ENCODE data around the gene LCK. TPM values are rescaled to one million over a fixed set of nuclear protein-coding genes. Genes with fewer than 3 reads are reported as not detected.

Gene LCK
- total RNA-seq, 1 donor from 2014 or later: 1.1 TPM

DNA sequence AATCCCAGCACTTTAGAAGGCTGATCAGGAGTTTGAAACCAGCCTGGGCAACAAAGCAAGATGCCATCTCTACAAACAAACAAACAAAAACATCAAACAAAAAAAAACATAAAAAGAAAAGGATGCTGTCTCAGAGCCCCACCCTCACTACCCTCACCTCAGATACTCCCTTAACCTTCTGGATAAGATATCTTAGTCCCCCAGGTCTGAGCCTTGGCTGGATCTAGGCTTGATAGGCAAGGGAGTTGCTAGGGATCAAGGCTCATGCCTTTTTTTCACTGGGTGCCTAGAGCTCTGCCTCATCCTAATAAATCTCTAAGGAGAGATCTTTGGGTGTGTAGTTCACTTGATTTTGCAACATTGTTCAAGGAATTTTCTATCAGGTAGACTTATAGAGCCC lies 48.3 kb downstream of the LCK start:
- H3K36me3 Mint-ChIP-seq (ENCODE audit: low read depth, unreplicated experiment): peaks cover 29% of the 10 kb centered on the region
- no peaks in the 10 kb centered on the region for H3K27me3 Mint-ChIP-seq (ENCODE audit: unreplicated experiment)
- DNase-seq (ENCODE audit: low spot score): no peak

DNA sequence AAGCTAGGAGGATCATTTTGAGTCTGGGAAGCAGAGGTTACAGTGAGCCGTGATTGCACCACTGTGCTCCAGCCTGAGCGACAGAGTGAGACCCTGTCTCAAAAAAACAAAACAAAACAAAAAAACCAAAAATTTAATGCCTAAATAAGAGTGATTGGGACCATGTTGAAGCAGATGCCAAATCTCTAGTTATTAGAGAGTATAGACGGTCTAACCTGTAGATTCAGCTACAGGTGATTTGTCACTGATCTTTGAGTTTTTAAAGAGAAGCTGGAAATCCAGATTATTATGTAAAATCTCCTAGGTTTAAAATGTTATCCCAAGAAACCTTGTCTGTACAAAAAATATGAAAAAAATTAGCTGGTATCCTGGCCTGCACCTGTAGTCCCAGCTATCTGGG lies 52.3 kb downstream of the LCK start:
- H3K27me3 Mint-ChIP-seq (ENCODE audit: unreplicated experiment): no peaks in the 10 kb centered on the region
- no peak overlapping the region for H3K27ac Mint-ChIP-seq (ENCODE audit: unreplicated experiment)

More for the DNA sequence above, 48.3 kb downstream of the LCK start:
- H3K27ac Mint-ChIP-seq (ENCODE audit: unreplicated experiment): no peak overlapping the region
- no peaks in the 10 kb centered on the region for H3K9me3 Mint-ChIP-seq (ENCODE audit: unreplicated experiment)
- no peak overlapping the region for H3K4me3 Mint-ChIP-seq (ENCODE audit: unreplicated experiment)
- TF ChIP-seq, protein P1, sequence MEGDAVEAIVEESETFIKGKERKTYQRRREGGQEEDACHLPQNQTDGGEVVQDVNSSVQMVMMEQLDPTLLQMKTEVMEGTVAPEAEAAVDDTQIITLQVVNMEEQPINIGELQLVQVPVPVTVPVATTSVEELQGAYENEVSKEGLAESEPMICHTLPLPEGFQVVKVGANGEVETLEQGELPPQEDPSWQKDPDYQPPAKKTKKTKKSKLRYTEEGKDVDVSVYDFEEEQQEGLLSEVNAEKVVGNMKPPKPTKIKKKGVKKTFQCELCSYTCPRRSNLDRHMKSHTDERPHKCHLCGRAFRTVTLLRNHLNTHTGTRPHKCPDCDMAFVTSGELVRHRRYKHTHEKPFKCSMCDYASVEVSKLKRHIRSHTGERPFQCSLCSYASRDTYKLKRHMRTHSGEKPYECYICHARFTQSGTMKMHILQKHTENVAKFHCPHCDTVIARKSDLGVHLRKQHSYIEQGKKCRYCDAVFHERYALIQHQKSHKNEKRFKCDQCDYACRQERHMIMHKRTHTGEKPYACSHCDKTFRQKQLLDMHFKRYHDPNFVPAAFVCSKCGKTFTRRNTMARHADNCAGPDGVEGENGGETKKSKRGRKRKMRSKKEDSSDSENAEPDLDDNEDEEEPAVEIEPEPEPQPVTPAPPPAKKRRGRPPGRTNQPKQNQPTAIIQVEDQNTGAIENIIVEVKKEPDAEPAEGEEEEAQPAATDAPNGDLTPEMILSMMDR (IDR thresholded peaks at IDR 0.05; ENCODE audit: unreplicated experiment): no peak
- peaks cover 13% of the 10 kb centered on the region for H3K4me1 Mint-ChIP-seq (ENCODE audit: unreplicated experiment)

DNA sequence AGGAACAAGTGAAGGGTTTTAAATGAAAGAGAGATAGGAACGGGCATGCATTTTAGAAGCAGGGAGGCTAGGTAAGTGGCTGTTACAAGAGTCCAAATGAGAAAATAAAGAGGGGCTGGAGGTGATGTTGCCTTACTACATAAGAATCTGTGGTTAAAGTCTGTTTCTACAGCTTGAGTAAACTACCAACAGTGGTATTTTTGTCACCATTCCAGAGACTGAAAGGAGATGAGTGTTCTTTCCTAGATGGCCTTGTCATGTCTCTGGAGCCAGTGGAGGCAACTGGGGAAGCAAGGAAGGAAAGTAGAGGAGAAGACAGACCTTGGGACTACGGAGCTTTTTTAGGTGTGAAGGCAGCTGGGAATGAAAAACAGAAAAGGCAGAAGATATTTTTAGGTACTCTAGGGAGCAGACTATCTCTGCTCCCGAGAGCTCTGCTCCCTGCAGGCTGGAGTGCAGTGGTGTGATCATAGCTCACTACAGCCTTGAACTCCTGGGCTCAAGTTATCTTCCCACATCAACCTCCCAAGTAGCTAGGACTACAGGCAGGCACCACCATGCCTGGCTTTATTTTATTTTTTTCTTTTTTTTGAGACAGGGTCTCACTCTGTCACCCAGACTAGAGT lies 53.0 kb downstream of the LCK start:
- no peak for DNase-seq (ENCODE audit: low spot score)
- Mint-ChIP-seq H3K4me3 (ENCODE audit: unreplicated experiment) (peak overlapping the region; percentile 47), H3K27me3 (ENCODE audit: unreplicated experiment) (no peaks in the 10 kb centered on the region), H3K27ac (ENCODE audit: unreplicated experiment) (no peak overlapping the region), H3K36me3 (ENCODE audit: low read depth, unreplicated experiment) (peaks cover 27% of the 10 kb centered on the region), H3K4me1 (ENCODE audit: unreplicated experiment) (no peaks in the 10 kb centered on the region), H3K9me3 (ENCODE audit: unreplicated experiment) (no peaks in the 10 kb centered on the region)
- TF ChIP-seq, protein P1 (IDR thresholded peaks at IDR 0.05; ENCODE audit: unreplicated experiment): no peak

More for the DNA sequence above, 52.3 kb downstream of the LCK start:
- no peak for DNase-seq (ENCODE audit: low spot score)
- TF ChIP-seq, protein P1 (IDR thresholded peaks at IDR 0.05; ENCODE audit: unreplicated experiment): no peak
- Mint-ChIP-seq H3K4me1 (ENCODE audit: unreplicated experiment) (no peaks in the 10 kb centered on the region), H3K36me3 (ENCODE audit: low read depth, unreplicated experiment) (peaks cover 27% of the 10 kb centered on the region), H3K9me3 (ENCODE audit: unreplicated experiment) (no peaks in the 10 kb centered on the region), H3K4me3 (ENCODE audit: unreplicated experiment) (no peak overlapping the region)

DNA sequence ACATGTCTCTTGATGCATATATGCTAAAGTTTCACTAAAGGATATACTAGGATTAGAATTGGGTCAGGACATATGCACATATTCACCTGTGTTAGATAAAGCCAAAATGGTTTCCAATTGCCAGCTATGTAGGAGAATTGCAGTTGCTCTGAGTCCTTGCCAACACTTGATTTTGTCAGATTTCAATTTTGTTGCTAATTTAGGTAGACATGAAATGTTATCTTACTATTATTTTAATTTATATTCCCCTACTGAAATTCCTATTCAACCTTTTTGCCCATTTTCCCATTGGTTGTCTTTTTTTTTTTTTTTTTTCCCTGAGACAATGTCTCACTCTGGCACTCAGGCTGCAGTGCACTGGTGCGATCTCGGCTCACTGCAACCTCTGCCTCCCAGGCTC lies 54.2 kb downstream of the LCK start:
- H3K36me3 Mint-ChIP-seq (ENCODE audit: low read depth, unreplicated experiment): peaks cover 27% of the 10 kb centered on the region
- no peak for DNase-seq (ENCODE audit: low spot score)
- no peaks in the 10 kb centered on the region for H3K27me3 Mint-ChIP-seq (ENCODE audit: unreplicated experiment)
- peak overlapping the region; percentile 67 for H3K4me3 Mint-ChIP-seq (ENCODE audit: unreplicated experiment)
- no peaks in the 10 kb centered on the region for H3K9me3 Mint-ChIP-seq (ENCODE audit: unreplicated experiment)
- H3K27ac Mint-ChIP-seq (ENCODE audit: unreplicated experiment): peak overlapping the region; percentile 42
- H3K4me1 Mint-ChIP-seq (ENCODE audit: unreplicated experiment): no peaks in the 10 kb centered on the region
- TF ChIP-seq, protein P1 (IDR thresholded peaks at IDR 0.05; ENCODE audit: unreplicated experiment): no peak

DNA sequence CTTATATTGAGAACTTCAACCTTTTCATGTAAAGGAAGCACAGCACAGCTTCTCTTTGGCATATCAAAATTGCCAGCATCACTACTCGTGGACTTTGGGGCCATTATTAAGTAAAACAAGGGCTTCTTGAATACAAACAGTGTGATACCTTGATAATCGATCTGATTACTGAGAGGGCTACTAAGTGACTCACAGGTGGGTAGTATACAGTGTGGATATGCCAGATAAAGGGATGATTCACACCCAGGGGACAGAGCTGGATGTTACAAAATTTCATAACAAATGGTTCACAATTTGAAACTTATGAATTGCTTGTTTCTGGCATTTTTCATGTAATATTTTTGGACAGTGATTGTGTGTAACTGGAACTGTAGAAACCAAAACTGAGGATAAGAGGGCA lies 56.3 kb downstream of the LCK start:
- DNase-seq (ENCODE audit: low spot score): no peak
- no peak overlapping the region for H3K4me3 Mint-ChIP-seq (ENCODE audit: unreplicated experiment)

More for the DNA sequence above, 56.3 kb downstream of the LCK start:
- Mint-ChIP-seq H3K27me3 (ENCODE audit: unreplicated experiment) (peaks cover 2% of the 10 kb centered on the region), H3K27ac (ENCODE audit: unreplicated experiment) (no peak overlapping the region), H3K36me3 (ENCODE audit: low read depth, unreplicated experiment) (peaks cover 24% of the 10 kb centered on the region), H3K9me3 (ENCODE audit: unreplicated experiment) (no peaks in the 10 kb centered on the region), H3K4me1 (ENCODE audit: unreplicated experiment) (no peaks in the 10 kb centered on the region)
- TF ChIP-seq, protein P1 (IDR thresholded peaks at IDR 0.05; ENCODE audit: unreplicated experiment): no peak
